ENCODE data around the gene TM9SF4. TPM values are rescaled to one million over a fixed set of nuclear protein-coding genes. Genes with fewer than 3 reads are reported as not detected.

TM9SF4 gene
- total RNA-seq, 2 donors from 2014 or later, result 77.2 to 84.8 TPM

- Mint-ChIP-seq H3K4me1 (peaks cover 2% of the 10 kb centered on the region), H3K36me3 (ENCODE audit: low read depth) (peaks cover 89% of the 10 kb centered on the region), H3K27ac (no peak overlapping the region), H3K27me3 (ENCODE audit: insufficient read depth) (no peaks in the 10 kb centered on the region), H3K4me3 (no peak overlapping the region), H3K9me3 (no peaks in the 10 kb centered on the region)
- WGBS, 2 experiments (ENCODE audit: insufficient coverage in 1 of 2, insufficient read length in 1 of 2), result 97 to 98% methylated on average over 7 to 8 of the region's 8 CpGs
- Histone ChIP-seq H3K9me3 (ENCODE audit: control insufficient read depth, low read length) (no peaks in the 10 kb centered on the region), H3K4me3 (ENCODE audit: low read length) (no peak overlapping the region), H3K36me3 (ENCODE audit: control insufficient read depth, insufficient read depth, low read length) (peaks cover 90% of the 10 kb centered on the region), H3K4me1 (ENCODE audit: control insufficient read depth, insufficient read depth, low read length) (no peaks in the 10 kb centered on the region), H3K9ac (ENCODE audit: extremely low read depth, low read length, poor library complexity, severe bottlenecking) (no peak overlapping the region), H3K27me3 (ENCODE audit: control insufficient read depth, insufficient read depth, low read length, poor library complexity, severe bottlenecking) (no peaks in the 10 kb centered on the region), H3K27ac (ENCODE audit: low read depth, low read length) (no peak overlapping the region)
- no peak for DNase-seq
- no peak for TF ChIP-seq CTCF (conservative IDR thresholded peaks at IDR 0.05)
Measured at GRCh38 chr20:32144898-32145662, 35.6 kb downstream of the TM9SF4 start.

GRCh38 chr20:32149566-32150170 lies 40.2 kb downstream of the TM9SF4 start:
- WGBS, 2 experiments (ENCODE audit: insufficient coverage in 1 of 2, insufficient read length in 1 of 2), result 92 to 100% methylated on average over 3 to 8 of the region's 8 CpGs
- Histone ChIP-seq H3K9ac (ENCODE audit: extremely low read depth, low read length, poor library complexity, severe bottlenecking) (no peak overlapping the region), H3K27me3 (ENCODE audit: control insufficient read depth, insufficient read depth, low read length, poor library complexity, severe bottlenecking) (no peaks in the 10 kb centered on the region), H3K27ac (ENCODE audit: low read depth, low read length) (no peak overlapping the region), H3K4me1 (ENCODE audit: control insufficient read depth, insufficient read depth, low read length) (no peaks in the 10 kb centered on the region), H3K36me3 (ENCODE audit: control insufficient read depth, insufficient read depth, low read length) (peaks cover 84% of the 10 kb centered on the region), H3K9me3 (ENCODE audit: control insufficient read depth, low read length) (no peaks in the 10 kb centered on the region), H3K4me3 (ENCODE audit: low read length) (no peak overlapping the region)
- Mint-ChIP-seq H3K27ac (no peak overlapping the region), H3K27me3 (ENCODE audit: insufficient read depth) (no peaks in the 10 kb centered on the region), H3K4me1 (no peaks in the 10 kb centered on the region), H3K9me3 (no peaks in the 10 kb centered on the region), H3K36me3 (ENCODE audit: low read depth) (peaks cover 85% of the 10 kb centered on the region), H3K4me3 (no peak overlapping the region)
- DNase-seq, result no peak
- TF ChIP-seq CTCF (conservative IDR thresholded peaks at IDR 0.05), result no peak

- DNase-seq, result no peak
- H3K4me3 Mint-ChIP-seq, result no peak overlapping the region
- Histone ChIP-seq H3K27me3 (ENCODE audit: control insufficient read depth, insufficient read depth, low read length, poor library complexity, severe bottlenecking) (no peaks in the 10 kb centered on the region), H3K27ac (ENCODE audit: low read depth, low read length) (no peak overlapping the region), H3K9me3 (ENCODE audit: control insufficient read depth, low read length) (no peaks in the 10 kb centered on the region), H3K4me1 (ENCODE audit: control insufficient read depth, insufficient read depth, low read length) (peaks cover under 1% of the 10 kb centered on the region), H3K4me3 (ENCODE audit: low read length) (no peak overlapping the region), H3K36me3 (ENCODE audit: control insufficient read depth, insufficient read depth, low read length) (peaks cover 77% of the 10 kb centered on the region), H3K9ac (ENCODE audit: extremely low read depth, low read length, poor library complexity, severe bottlenecking) (no peak overlapping the region)
- no peaks in the 10 kb centered on the region for H3K27me3 Mint-ChIP-seq (ENCODE audit: insufficient read depth)
- WGBS, 2 experiments (ENCODE audit: insufficient coverage in 1 of 2, insufficient read length in 1 of 2), result 96 to 100% methylated on average over 4 to 10 of the region's 10 CpGs
- H3K36me3 Mint-ChIP-seq (ENCODE audit: low read depth), result peaks cover 84% of the 10 kb centered on the region
- no peak for TF ChIP-seq CTCF (conservative IDR thresholded peaks at IDR 0.05)
- H3K4me1 Mint-ChIP-seq, result no peaks in the 10 kb centered on the region
- peak overlapping the region; percentile 42 for H3K27ac Mint-ChIP-seq
- no peaks in the 10 kb centered on the region for H3K9me3 Mint-ChIP-seq
Measured at GRCh38 chr20:32150291-32150848, 40.9 kb downstream of the TM9SF4 start.

All from endodermal cell (in vitro differentiated cells).